Kidney (tissue), 14 donors: ENCODE measurements around the gene CNBP. TPM values are rescaled to one million over a fixed set of nuclear protein-coding genes. Genes with fewer than 3 reads are reported as not detected.
"Not testable (repeated sequence)": the region's sequence is repeated elsewhere in the genome, so short reads cannot be mapped to it uniquely, and the experiment has no call there.

ENCODE experiments used
- DNase-seq, 5 donors: peaks; one replicate each; pipeline ENCODE4 v3.0.0-alpha.2; 2013 to 2020
- FAIRE-seq: peaks from 2 replicates; lab custom pipeline; 2012; peaks lifted over from hg19 to GRCh38; lab: Jason Lieb, UNC
- H3K27ac ChIP-seq, 2 donors: one replicate each; pipeline ENCODE4 v1.7.0; 2013; ENCODE audit warnings: low read depth in 2 of 2, low read length in 2 of 2, inconsistent platforms in 1 of 2
- H3K27me3 ChIP-seq: one replicate; pipeline ENCODE4 v1.7.1; 2013; ENCODE audit warnings: low read length, inconsistent platforms; ENCODE audit not compliant: control insufficient read depth, insufficient read depth
- H3K36me3 ChIP-seq, 3 donors: one replicate each; pipeline versions ENCODE4 v1.7.0 to v1.7.1; 2013; ENCODE audit warnings: low read length in 3 of 3, control low read depth in 1 of 3, inconsistent platforms in 1 of 3; ENCODE audit not compliant: insufficient read depth in 3 of 3, control insufficient read depth in 2 of 3
- H3K4me1 ChIP-seq, 3 donors: one replicate each; pipeline versions ENCODE4 v1.7.0 to v1.7.1; 2013; ENCODE audit warnings: low read length in 3 of 3, inconsistent platforms in 1 of 3, low read depth in 1 of 3; ENCODE audit not compliant: control insufficient read depth in 2 of 3, insufficient read depth in 2 of 3
- H3K4me3 ChIP-seq, 3 donors: one replicate each; pipeline versions ENCODE4 v1.7.0 to v1.8.1; 2013; ENCODE audit warnings: low read length in 3 of 3, control low read depth in 1 of 3, inconsistent platforms in 1 of 3
- H3K9ac ChIP-seq, 3 donors: one replicate each; pipeline versions ENCODE4 v1.7.0 to v1.7.1; 2013; ENCODE audit warnings: low read length in 3 of 3, control low read depth in 1 of 3, inconsistent platforms in 1 of 3
- H3K9me3 ChIP-seq, 3 donors: one replicate each; pipeline versions ENCODE4 v1.7.0 to v1.7.1; 2013; ENCODE audit warnings: low read length in 3 of 3, control low read depth in 1 of 3, inconsistent platforms in 1 of 3; ENCODE audit not compliant: control insufficient read depth in 2 of 3, insufficient read depth in 1 of 3
- intact Hi-C: fragments of 100-400 bp; cut with DNase I; formaldehyde crosslinking; loops from one replicate; pipeline ENCODE4 v1.11.1; 2022
- polyA plus RNA-seq: library from polyadenylated mRNA; stranded (reverse); fragments of 350-450 nt; fragmentation: Illumina TruSeq; extraction: RNeasy Lipid Tissue Mini Kit (QIAGEN cat#74804); gene quantifications from one replicate; pipeline ENCODE4 v1.2.3, GENCODE V29; 2014; ENCODE audit warnings: low read depth, low replicate concordance; ENCODE audit not compliant: insufficient read depth
- total RNA-seq: library from RNA; stranded (reverse); fragmentation: NEBNext Ultra II Directional; extraction: Animal tissue kit (Norgen Biotek cat#: 25700); gene quantifications from one replicate; pipeline ENCODE4 v1.2.1, GENCODE V29; 2021
- TF ChIP-seq, protein P1 (sequence below): IDR thresholded peaks from 3 replicates; pipeline ENCODE4 v1.5.1; 2012; ENCODE audit warnings: mild to moderate bottlenecking, moderate library complexity, borderline replicate concordance; ENCODE audit not compliant: insufficient read depth; ENCODE audit errors: extremely low read depth
- donor health status: control.
- donor health status: control.
- donor health status: control.
- donor health status: control.
- donor health status: control.
- donor health status: DM: yes; HTN: yes; CAD: no.
- donor health status: Normal renal cell carcinoma (clear cell type).

CNBP gene
- total and polyA plus RNA-seq, 2 donors from 2014 or later: 267 to 309 TPM

DNA sequence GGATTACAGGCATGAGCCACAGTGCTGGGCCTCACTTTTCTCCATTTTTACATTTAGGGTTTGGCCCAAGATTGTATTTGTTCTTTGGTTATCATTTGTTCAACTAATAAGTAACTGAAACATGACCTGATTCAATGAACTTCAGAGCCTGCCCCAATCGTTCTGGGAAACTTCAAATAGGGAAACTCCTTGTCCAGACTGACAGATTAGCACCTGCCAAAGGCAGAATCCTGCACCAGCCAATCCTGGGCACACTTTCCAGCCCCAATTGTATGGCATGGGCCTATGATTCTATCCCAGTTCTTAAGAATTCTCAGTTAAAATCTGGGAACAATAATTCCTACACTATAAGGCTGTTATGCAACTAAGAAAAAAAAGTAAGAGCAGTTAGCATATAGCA, 43.8 kb downstream of the CNBP start:
- no peaks in the 10 kb centered on the region for H3K4me1 ChIP-seq
- H3K36me3 ChIP-seq: peaks cover 2 to 13% (median 9%) of the 10 kb centered on the region in 3 donors
- DNase-seq (no peak), FAIRE-seq (no peak)
- no peaks in the 10 kb centered on the region for H3K9me3 ChIP-seq
- H3K27me3 ChIP-seq: no peaks in the 10 kb centered on the region
- H3K4me3 ChIP-seq: no peak overlapping the region
- TF ChIP-seq, protein P1, sequence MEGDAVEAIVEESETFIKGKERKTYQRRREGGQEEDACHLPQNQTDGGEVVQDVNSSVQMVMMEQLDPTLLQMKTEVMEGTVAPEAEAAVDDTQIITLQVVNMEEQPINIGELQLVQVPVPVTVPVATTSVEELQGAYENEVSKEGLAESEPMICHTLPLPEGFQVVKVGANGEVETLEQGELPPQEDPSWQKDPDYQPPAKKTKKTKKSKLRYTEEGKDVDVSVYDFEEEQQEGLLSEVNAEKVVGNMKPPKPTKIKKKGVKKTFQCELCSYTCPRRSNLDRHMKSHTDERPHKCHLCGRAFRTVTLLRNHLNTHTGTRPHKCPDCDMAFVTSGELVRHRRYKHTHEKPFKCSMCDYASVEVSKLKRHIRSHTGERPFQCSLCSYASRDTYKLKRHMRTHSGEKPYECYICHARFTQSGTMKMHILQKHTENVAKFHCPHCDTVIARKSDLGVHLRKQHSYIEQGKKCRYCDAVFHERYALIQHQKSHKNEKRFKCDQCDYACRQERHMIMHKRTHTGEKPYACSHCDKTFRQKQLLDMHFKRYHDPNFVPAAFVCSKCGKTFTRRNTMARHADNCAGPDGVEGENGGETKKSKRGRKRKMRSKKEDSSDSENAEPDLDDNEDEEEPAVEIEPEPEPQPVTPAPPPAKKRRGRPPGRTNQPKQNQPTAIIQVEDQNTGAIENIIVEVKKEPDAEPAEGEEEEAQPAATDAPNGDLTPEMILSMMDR: no peak
- H3K27ac ChIP-seq: no peak overlapping the region
- no peak overlapping the region for H3K9ac ChIP-seq
- intact Hi-C loops: no loop called here

DNA sequence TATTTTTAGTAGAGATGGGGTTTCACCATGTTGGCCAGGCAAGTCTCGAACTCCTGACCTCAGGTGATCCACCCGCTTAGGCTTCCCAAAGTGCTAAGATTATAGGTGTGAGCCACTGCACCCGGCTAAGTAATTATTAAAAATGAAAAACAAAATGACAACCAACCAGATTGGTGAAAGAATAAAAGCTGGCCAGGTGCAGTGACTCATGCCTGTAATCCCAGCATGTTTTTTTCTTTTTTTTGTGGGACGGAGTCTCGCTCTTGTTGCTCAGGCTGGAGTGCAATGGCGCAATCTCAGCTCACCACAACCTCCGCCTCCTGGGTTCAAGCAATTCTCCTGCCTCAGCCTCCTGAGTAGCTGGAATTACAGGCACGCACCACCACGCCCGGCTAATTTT, 47.4 kb downstream of the CNBP start:
- H3K27me3 ChIP-seq, DNase-seq, H3K9ac ChIP-seq, H3K4me1 ChIP-seq, FAIRE-seq, intact Hi-C loops, H3K9me3 ChIP-seq, H3K27ac ChIP-seq, H3K4me3 ChIP-seq: not testable (repeated sequence)
- peaks cover 9 to 41% (median 28%) of the 10 kb centered on the region in 3 donors for H3K36me3 ChIP-seq

DNA sequence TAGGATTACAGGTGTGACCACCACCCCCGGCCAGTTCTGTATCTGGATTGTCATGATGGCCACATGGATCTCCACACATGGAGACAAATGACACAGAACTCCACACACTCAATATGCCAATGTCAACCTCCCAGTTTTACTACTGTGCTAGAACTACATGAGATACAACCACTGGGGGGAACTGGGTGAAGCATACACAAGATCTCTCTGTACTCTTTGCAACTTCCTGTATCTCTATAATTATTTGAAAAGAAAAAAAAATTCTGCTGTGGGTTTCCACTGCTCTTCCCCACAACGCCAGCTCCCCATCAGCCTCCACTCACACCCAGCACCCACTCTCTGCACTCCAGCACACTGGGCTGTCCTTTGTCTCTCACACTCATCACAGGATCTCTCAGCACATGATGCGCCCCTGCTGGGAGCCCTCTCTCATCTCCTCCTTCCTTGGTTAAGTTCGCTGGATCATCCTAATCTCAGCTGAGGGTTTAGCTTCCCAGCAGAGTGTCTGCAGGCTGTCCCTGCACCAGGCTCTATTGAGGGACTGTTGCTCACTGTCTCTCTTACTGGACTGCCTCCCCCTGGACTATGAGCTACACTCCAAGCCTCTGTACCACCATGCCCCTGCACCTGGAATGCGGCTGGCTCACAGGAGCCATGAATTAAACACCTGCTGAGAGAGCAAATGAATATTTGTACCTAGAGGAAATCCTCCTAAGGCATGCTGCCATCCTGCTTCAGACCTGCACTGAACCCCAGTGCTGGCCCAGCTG, 51.4 kb downstream of the CNBP start:
- TF ChIP-seq, protein P1: no peak
- intact Hi-C loops: no loop called here
- H3K9me3 ChIP-seq: no peaks in the 10 kb centered on the region
- no peak for FAIRE-seq
- no peak overlapping the region for H3K4me3 ChIP-seq
- H3K27ac ChIP-seq: no peak overlapping the region
- H3K4me1 ChIP-seq: no peaks in the 10 kb centered on the region
- H3K36me3 ChIP-seq: peaks cover 8 to 57% (median 35%) of the 10 kb centered on the region in 3 donors
- no peak overlapping the region for H3K9ac ChIP-seq
- no peaks in the 10 kb centered on the region for H3K27me3 ChIP-seq
- DNase-seq: no peak

DNA sequence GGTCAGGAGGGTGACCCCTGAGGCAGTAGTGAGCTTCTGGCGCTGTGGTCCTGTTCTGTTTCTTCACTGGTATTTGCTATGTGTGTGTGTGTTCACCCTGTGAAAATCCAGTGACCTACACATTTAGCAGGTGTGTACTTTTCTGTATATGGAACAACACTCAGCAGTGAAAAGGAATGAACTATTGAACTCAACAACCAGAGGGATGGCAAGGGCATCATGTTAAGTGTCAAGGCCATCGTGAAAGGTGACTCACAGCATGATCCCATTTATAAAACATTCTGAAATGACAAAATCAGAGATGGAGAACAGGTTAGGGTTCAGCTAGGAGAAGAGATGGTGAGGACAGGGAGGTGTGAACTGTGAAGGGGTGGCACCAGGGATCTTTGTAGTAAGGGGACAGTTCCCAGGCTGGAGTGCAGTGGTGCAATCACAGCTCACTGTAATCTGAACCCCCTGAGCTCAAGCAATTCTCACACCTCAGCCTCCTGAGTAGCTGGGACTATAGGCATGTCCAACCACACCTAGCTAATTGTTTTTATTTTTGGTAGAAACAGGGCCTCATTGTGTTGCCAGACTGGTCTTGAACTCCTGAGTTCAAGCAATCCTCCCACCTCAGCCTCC, 52.1 kb downstream of the CNBP start:
- DNase-seq (no peak), FAIRE-seq (no peak)
- Histone ChIP-seq H3K27me3 (no peaks in the 10 kb centered on the region), H3K4me3 (no peak overlapping the region), H3K36me3 (peaks cover 8 to 57% (median 35%) of the 10 kb centered on the region in 3 donors), H3K4me1 (no peaks in the 10 kb centered on the region), H3K9me3 (no peaks in the 10 kb centered on the region), H3K9ac (no peak overlapping the region), H3K27ac (no peak overlapping the region)
- intact Hi-C loops: no loop called here
- TF ChIP-seq, protein P1: no peak
